CD8-positive, alpha-beta memory T cell (primary cell): ENCODE measurements around the gene MVB12A. TPM values are rescaled to one million over a fixed set of nuclear protein-coding genes. Genes with fewer than 3 reads are reported as not detected.
A peak's percentile ranks its signal among the peaks of the same experiment; 100 is the strongest.

ENCODE experiments used
- CTCF ChIA-PET: fragments of 350-600 bp; sonication (Branson Sonifier 250); formaldehyde crosslinking; loops from one replicate; lab custom pipeline; 2021; ENCODE audit warnings: antibody characterized with exemption; lab: Charles Lee
- POLR2A ChIA-PET: fragments of 350-600 bp; sonication (Branson Sonifier 250); formaldehyde crosslinking; loops from one replicate; lab custom pipeline; 2021; ENCODE audit warnings: antibody characterized with exemption; lab: Charles Lee
- DNase-seq, 5 donors: peaks; one replicate each; pipeline versions ENCODE4 v3.0.0 to v3.0.0-alpha.2; 2020 to 2022; ENCODE audit warnings: mixed read lengths in 1 of 5
- H3K27ac ChIP-seq: one replicate; pipeline ENCODE4 v1.7.0; 2013; ENCODE audit warnings: low read depth, mild to moderate bottlenecking, low read length, moderate library complexity
- H3K27me3 ChIP-seq: 2 replicates; pipeline ENCODE4 v1.7.0; 2013; ENCODE audit warnings: low read length, mild to moderate bottlenecking; ENCODE audit not compliant: insufficient read depth, poor library complexity, severe bottlenecking
- H3K36me3 ChIP-seq: 2 replicates; pipeline ENCODE4 v1.7.0; 2013; ENCODE audit warnings: mild to moderate bottlenecking, low read length, moderate library complexity; ENCODE audit not compliant: insufficient read depth
- H3K4me1 ChIP-seq: 2 replicates; pipeline ENCODE4 v1.7.0; 2013; ENCODE audit warnings: mild to moderate bottlenecking, low read length, moderate library complexity; ENCODE audit not compliant: insufficient read depth
- H3K4me3 ChIP-seq: 2 replicates; pipeline ENCODE4 v1.7.0; 2013; ENCODE audit warnings: mild to moderate bottlenecking, low read length
- H3K9me3 ChIP-seq: 2 replicates; pipeline ENCODE4 v1.7.0; 2013; ENCODE audit warnings: mild to moderate bottlenecking, low read length
- H3K27ac Mint-ChIP-seq, 8 donors: one replicate each; pipeline ENCODE4 v1.8.0; 2020 to 2021; ENCODE audit warnings: mixed read lengths in 8 of 8, mild to moderate bottlenecking in 6 of 8, inconsistent platforms in 3 of 8, moderate library complexity in 3 of 8
- H3K27me3 Mint-ChIP-seq, 2 donors: one replicate each; pipeline ENCODE4 v1.8.0; 2020 to 2021; ENCODE audit warnings: mixed read lengths in 2 of 2, mild to moderate bottlenecking in 1 of 2, moderate library complexity in 1 of 2
- H3K36me3 Mint-ChIP-seq, 3 donors: one replicate each; pipeline ENCODE4 v1.8.0; 2020 to 2021; ENCODE audit warnings: mixed read lengths in 3 of 3, inconsistent platforms in 1 of 3, mild to moderate bottlenecking in 1 of 3
- H3K4me1 Mint-ChIP-seq, 3 donors: one replicate each; pipeline ENCODE4 v1.8.0; 2020 to 2021; ENCODE audit warnings: mixed read lengths in 3 of 3, inconsistent platforms in 1 of 3, mild to moderate bottlenecking in 1 of 3
- H3K4me3 Mint-ChIP-seq, 7 donors: one replicate each; pipeline ENCODE4 v1.8.0; 2020 to 2021; ENCODE audit warnings: mixed read lengths in 7 of 7, mild to moderate bottlenecking in 6 of 7, moderate library complexity in 4 of 7, inconsistent platforms in 2 of 7
- H3K9me3 Mint-ChIP-seq, 5 donors: one replicate each; pipeline ENCODE4 v1.8.0; 2020 to 2022; ENCODE audit warnings: mixed read lengths in 5 of 5, mild to moderate bottlenecking in 3 of 5, moderate library complexity in 2 of 5, inconsistent platforms in 1 of 5
- polyA plus RNA-seq: library from polyadenylated mRNA; unstranded; fragments of 300-500 nt; fragmentation: Illumina TruSeq; gene quantifications from one replicate; pipeline ENCODE4 v1.2.3, GENCODE V29; 2021
- total RNA-seq, 2 experiments: library from RNA; stranded (reverse); gene quantifications; one replicate each; pipeline ENCODE4 v1.2.3, GENCODE V29; 2021

The MVB12A gene
- total and polyA plus RNA-seq, 3 experiments from 2014 or later, result 26.9 to 39.2 (median 34.5) TPM

DNA sequence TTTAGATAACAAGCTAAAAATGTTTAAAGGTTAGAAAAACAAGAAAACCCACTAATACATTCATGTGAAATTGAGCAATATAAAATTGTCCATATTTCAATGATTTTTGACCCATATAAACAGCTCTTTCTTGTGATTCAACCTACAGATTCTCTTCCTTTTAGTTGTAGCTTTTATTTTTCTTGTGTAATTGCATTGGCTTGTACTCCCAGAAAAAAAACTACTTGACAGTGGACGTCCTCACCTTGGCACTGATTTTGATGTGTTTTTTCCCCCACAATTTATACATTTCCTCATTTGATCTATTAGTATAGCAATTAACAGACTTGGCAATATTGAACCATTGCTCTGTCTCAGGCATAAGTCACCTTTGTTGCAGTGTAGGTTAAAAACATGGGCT, 30.6 kb upstream of the MVB12A start:
- Mint-ChIP-seq H3K27ac (no peak overlapping the region), H3K36me3 (no peaks in the 10 kb centered on the region), H3K9me3 (peaks cover 0 to 2% (median 0%) of the 10 kb centered on the region in 5 donors), H3K4me3 (peak overlapping the region in 2 of 7 donors; percentile 8 to 24), H3K4me1 (peaks cover 10 to 22% (median 13%) of the 10 kb centered on the region in 3 donors), H3K27me3 (peaks cover 0 to 2% of the 10 kb centered on the region in 2 donors)
- Histone ChIP-seq H3K4me3 (no peak overlapping the region), H3K27ac (no peak overlapping the region), H3K4me1 (peaks cover 9% of the 10 kb centered on the region), H3K27me3 (no peaks in the 10 kb centered on the region), H3K9me3 (no peaks in the 10 kb centered on the region), H3K36me3 (no peaks in the 10 kb centered on the region)
- POLR2A ChIA-PET, result no interaction called here
- CTCF ChIA-PET, result interaction anchor here (0.9 to 4.0 kb wide), 13 partner anchors 14 to 264 kb away, joined by 3 to 21 read pairs (median 4); partner anchors contain the start of genes BST2 and NXNL1
- DNase-seq, result no peak

DNA sequence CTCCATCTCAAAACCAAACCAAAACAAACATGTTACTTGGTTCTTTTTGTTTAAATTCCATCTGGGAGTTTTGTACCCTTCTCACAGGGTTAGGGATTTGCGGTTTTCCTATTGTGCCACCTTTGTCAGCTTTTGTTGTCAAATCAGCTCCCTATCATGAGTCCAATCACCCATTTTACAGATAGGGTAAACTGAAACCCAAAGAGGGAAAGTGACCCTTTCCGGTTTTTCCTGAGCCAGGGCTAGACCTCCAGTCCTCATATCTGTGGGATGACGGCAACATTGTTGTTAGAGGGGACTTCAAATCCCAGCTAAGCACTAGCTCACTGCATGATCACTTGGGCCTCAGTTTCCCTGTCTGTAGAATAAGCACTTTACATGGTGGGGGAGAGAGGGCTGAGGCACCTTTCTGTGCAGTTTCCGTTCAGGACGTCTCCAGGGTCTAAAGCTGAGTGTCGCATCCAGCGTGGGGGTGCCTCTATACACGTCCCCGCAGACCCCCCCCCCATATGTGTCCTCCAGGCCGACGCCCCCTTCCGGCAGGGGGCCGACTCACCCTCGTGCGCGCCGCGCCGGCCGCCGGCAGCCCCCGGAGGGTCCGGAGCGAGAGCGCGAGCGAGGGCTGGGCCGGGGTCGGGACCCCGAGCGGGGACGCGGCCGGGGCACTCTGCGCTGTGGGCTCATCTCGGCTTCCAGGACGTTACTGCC, 29.7 kb upstream of the MVB12A start:
- no peak overlapping the region for H3K27ac Mint-ChIP-seq
- H3K9me3 ChIP-seq, result no peaks in the 10 kb centered on the region
- H3K4me3 Mint-ChIP-seq, result peak overlapping the region; percentile 16 to 94 (median 89)
- peaks cover 0 to 2% of the 10 kb centered on the region in 2 donors for H3K27me3 Mint-ChIP-seq
- DNase-seq, result peak in 1 of 5 donors; percentile 15
- peaks cover 13 to 26% (median 18%) of the 10 kb centered on the region in 3 donors for H3K4me1 Mint-ChIP-seq
- no peaks in the 10 kb centered on the region for H3K36me3 ChIP-seq
- H3K36me3 Mint-ChIP-seq, result no peaks in the 10 kb centered on the region
- ChIA-PET CTCF (interaction anchor here (0.6 to 4.0 kb wide), 11 partner anchors 16 to 265 kb away, joined by 3 to 21 read pairs (median 3); partner anchors contain the start of genes BST2 and NXNL1), POLR2A (interaction anchor here (0.9 kb wide), 1 partner anchor 88 kb away, joined by 3 read pairs; no protein-coding TSS in a partner anchor)
- peak overlapping the region; percentile 64 for H3K4me3 ChIP-seq
- no peak overlapping the region for H3K27ac ChIP-seq
- H3K9me3 Mint-ChIP-seq, result peaks cover 0 to 2% (median 0%) of the 10 kb centered on the region in 5 donors
- peaks cover 18% of the 10 kb centered on the region for H3K4me1 ChIP-seq
- no peaks in the 10 kb centered on the region for H3K27me3 ChIP-seq

DNA sequence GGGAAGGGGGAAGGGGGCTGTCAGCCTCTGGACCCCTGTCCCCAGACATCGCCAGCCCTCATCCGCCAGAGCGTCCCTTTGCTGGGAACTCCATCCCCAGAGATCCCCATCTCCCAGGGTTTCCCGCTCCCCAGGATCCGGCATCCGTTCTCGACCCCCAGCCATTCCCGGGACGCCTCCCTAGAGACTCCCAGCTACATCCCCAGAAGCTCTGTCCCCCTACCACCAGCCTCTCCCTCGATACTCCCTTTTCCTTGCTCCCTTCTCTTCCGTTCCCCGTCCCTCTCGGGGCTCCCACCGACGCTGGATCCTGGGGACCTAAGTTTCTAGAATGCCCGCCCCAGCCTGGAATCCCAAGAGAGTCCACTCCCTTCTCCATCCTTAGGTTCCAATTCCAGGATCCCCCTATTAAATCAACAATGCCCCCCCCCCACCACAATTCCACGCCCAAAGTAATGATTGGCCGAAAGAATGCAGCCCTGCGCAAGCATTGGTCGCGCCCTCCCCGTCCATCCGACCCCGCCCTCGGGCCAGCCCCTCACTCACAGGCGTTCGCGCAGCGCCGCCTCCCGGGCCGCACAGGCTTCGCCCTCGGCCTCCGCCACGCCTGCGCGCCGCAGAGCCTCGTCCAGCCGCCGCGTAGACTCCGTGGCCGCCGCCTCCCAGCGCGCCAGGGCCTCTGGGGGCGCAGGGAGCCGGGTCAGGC, 29.0 kb upstream of the MVB12A start:
- Histone ChIP-seq H3K27me3 (no peaks in the 10 kb centered on the region), H3K4me3 (peak overlapping the region; percentile 64), H3K9me3 (no peaks in the 10 kb centered on the region), H3K27ac (no peak overlapping the region), H3K4me1 (peaks cover 20% of the 10 kb centered on the region), H3K36me3 (no peaks in the 10 kb centered on the region)
- Mint-ChIP-seq H3K27me3 (peaks cover 0 to 2% of the 10 kb centered on the region in 2 donors), H3K36me3 (no peaks in the 10 kb centered on the region), H3K4me1 (peaks cover 15 to 29% (median 20%) of the 10 kb centered on the region in 3 donors), H3K9me3 (peaks cover 0 to 2% (median 0%) of the 10 kb centered on the region in 5 donors), H3K27ac (peak overlapping the region in 3 of 8 donors; percentile 48 to 86 (median 61)), H3K4me3 (peak overlapping the region; percentile 76 to 94 (median 89))
- DNase-seq, result peak; percentile 81 to 88 (median 86)
- ChIA-PET POLR2A (interaction anchor here (0.9 to 1.2 kb wide), 2 partner anchors 29 to 89 kb away, joined by 3 to 7 read pairs; partner anchors contain the start of gene MVB12A), CTCF (interaction anchor here (1.5 to 4.0 kb wide), 3 partner anchors 15 to 69 kb away, joined by 3 to 21 read pairs (median 4); partner anchors contain the start of genes BST2 and NXNL1)

DNA sequence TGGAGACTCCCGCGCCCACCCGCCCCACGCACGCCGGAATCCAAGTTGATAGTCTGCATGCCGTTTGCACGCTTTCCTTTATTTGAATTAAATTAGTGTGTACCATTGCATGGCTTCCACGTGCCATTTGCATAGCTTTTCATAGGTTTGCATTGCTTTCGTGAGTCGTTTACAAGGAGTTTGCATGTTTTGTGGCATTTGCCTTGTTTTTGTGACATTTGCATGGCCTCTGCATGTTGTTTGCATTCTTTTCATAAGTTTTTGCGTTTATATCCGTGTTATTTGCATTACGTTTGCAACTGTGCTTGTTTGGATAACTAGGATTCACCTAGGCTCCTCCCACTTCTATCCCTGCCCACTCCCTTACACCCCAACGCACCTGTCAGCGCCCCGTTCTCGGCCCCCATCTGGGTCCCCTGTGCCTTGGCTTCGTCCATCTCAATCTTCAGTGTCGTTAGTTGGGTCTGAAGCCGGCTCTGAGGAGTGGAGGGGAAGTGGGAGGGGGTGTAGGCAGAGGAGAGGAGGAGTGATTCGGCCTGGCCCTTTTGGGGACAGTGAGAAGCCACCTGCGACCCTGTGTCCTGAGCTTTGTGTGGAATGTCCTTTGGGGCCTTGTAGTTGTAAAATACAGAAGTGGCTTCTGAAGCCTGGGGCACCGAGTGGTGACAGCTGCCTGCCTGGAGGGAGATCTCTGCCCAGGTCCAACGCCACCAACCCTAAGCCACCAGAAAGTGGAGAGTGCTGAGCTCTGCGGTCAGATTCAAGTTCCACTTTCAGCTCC, 28.3 kb upstream of the MVB12A start:
- Mint-ChIP-seq H3K36me3 (no peaks in the 10 kb centered on the region), H3K9me3 (peaks cover 0 to 2% (median 0%) of the 10 kb centered on the region in 5 donors), H3K27me3 (peaks cover 0 to 2% of the 10 kb centered on the region in 2 donors), H3K4me3 (peak overlapping the region; percentile 63 to 94 (median 76)), H3K27ac (peak overlapping the region in 3 of 8 donors; percentile 17 to 55 (median 27)), H3K4me1 (peaks cover 15 to 29% (median 20%) of the 10 kb centered on the region in 3 donors)
- Histone ChIP-seq H3K27ac (no peak overlapping the region), H3K4me1 (peaks cover 20% of the 10 kb centered on the region), H3K27me3 (no peaks in the 10 kb centered on the region), H3K9me3 (no peaks in the 10 kb centered on the region), H3K4me3 (peak overlapping the region; percentile 57), H3K36me3 (no peaks in the 10 kb centered on the region)
- ChIA-PET CTCF (interaction anchor here (0.7 to 4.0 kb wide), 5 partner anchors 15 to 136 kb away, joined by 3 to 21 read pairs (median 3); partner anchors contain the start of genes BST2 and MRPL34), POLR2A (interaction anchor here (0.6 to 1.2 kb wide), 2 partner anchors 11 to 28 kb away, joined by 7 to 10 read pairs; partner anchors contain the start of gene MVB12A)
- no peak for DNase-seq

DNA sequence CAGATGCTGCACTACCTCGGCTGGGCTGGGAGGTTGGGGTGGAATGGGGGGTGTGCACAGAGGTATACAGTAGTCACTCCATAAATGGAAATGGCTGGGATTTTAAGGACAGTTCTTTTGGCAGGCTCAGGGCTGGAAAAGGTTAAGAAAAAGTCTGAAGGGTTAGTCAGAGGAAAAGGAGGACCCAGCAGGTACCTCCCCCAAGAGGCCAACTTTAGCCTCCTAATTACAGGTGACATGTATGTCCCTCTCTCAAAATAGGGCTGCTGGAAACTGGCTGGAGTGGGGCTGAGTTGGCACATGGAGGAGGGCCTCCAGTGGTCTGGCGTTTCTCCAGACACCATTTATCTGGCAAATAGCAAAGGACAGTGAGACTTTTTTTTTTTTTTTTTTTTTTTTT, 26.8 kb upstream of the MVB12A start:
- H3K9me3 Mint-ChIP-seq, result peaks cover 0 to 2% (median 0%) of the 10 kb centered on the region in 5 donors
- peaks cover 0 to 2% of the 10 kb centered on the region in 2 donors for H3K27me3 Mint-ChIP-seq
- H3K9me3 ChIP-seq, result no peaks in the 10 kb centered on the region
- POLR2A ChIA-PET, result no interaction called here
- H3K4me3 ChIP-seq, result no peak overlapping the region
- no peaks in the 10 kb centered on the region for H3K27me3 ChIP-seq
- H3K4me3 Mint-ChIP-seq, result no peak overlapping the region
- H3K27ac Mint-ChIP-seq, result no peak overlapping the region
- peaks cover 15 to 29% (median 20%) of the 10 kb centered on the region in 3 donors for H3K4me1 Mint-ChIP-seq
- no peak overlapping the region for H3K27ac ChIP-seq
- CTCF ChIA-PET, result no interaction called here
- DNase-seq, result no peak
- peaks cover 20% of the 10 kb centered on the region for H3K4me1 ChIP-seq
- no peaks in the 10 kb centered on the region for H3K36me3 ChIP-seq
- H3K36me3 Mint-ChIP-seq, result peaks cover 0 to 3% (median 0%) of the 10 kb centered on the region in 3 donors

DNA sequence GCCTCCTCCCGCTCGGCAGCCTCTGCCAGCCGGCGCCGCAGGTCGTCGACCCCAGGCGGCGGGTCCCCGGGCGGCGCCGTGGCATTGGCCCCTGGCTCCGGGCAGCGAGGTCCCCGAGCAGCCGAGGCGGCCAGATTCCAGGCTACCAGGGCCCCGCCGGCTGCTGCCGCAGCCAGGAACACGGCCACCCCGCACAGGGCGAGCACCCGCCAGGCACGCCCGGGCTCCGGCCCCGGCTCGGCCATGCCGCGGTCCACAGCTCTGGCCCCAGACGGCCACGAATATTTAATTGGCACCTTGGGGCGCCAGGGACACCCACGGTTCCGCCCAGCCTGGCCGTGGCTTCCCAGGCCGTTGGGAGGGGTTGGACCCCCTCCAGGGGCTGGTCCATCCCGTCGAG, 25.9 kb upstream of the MVB12A start, which contains the start of gene CCDC194:
Gene CCDC194 (minus strand): TSS at position 283 of the 400 bp plus-strand sequence. CDS start 38 bp downstream, at position 245.
- ChIA-PET CTCF (no interaction called here), POLR2A (no interaction called here)
- no peak for DNase-seq
- peak within 1 kb of the TSS in 6 of 8 donors; percentile 51 to 90 (median 68) for H3K27ac Mint-ChIP-seq
- H3K4me3 Mint-ChIP-seq, result no peak within 1 kb of the TSS
- Histone ChIP-seq H3K4me1 (peaks cover 20% of the 10 kb centered on the region), H3K9me3 (no peaks in the 10 kb centered on the region), H3K4me3 (no peak within 1 kb of the TSS), H3K27ac (no peak within 1 kb of the TSS), H3K36me3 (no peaks in the 10 kb centered on the region), H3K27me3 (no peaks in the 10 kb centered on the region)
- H3K36me3 Mint-ChIP-seq, result peaks cover 0 to 4% (median 0%) of the 10 kb centered on the region in 3 donors
- peaks cover 0 to 2% of the 10 kb centered on the region in 2 donors for H3K27me3 Mint-ChIP-seq
- H3K9me3 Mint-ChIP-seq, result peaks cover 0 to 2% (median 0%) of the 10 kb centered on the region in 5 donors
- peaks cover 15 to 29% (median 20%) of the 10 kb centered on the region in 3 donors for H3K4me1 Mint-ChIP-seq
